ENCODE measurements around the gene LYST.

LYST gene

DNA sequence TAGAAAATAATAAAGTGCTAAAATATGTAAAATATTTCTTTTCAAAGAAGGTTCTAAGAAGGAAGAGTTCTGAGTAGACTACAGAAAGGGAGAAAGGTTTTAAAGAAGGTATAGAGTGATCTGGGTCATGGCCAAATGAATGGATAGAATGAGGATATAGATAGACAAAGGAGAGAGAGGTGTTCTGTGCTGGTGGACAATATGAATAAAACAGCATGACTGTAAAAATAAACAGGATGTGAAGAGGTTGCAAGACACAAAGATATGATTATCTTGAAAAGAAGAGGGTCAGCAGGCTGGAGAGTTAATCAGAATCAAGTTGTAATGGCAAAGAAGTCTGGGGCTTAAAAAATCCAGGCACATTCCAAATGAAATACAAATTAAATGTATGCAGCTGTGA, 130.4 kb downstream of the LYST start:
- DNase-seq (ENCODE audit: low read depth in 1 of 2, low spot score in 1 of 2) = no peak
- Histone ChIP-seq H3K27ac (replicated peaks) (peak overlapping the region; percentile 9; the same call in 1 of the 2 replicates), H3K4me3 (replicated peaks; ENCODE audit: insufficient read depth, low read length) (no peak overlapping the region), H3K27me3 (ENCODE audit: insufficient read depth, poor library complexity, severe bottlenecking) (no peaks in the 10 kb centered on the region)
- no peak for TF ChIP-seq POLR2AphosphoS5 (IDR thresholded peaks at IDR 0.05; ENCODE audit: low read depth)
- TF ChIP-seq SPI1 (IDR thresholded peaks at IDR 0.05; ENCODE audit: borderline replicate concordance, low read depth) = no peak
- TF ChIP-seq GABPA (IDR thresholded peaks at IDR 0.05; ENCODE audit: low read depth) = no peak
- TF ChIP-seq, protein P1, sequence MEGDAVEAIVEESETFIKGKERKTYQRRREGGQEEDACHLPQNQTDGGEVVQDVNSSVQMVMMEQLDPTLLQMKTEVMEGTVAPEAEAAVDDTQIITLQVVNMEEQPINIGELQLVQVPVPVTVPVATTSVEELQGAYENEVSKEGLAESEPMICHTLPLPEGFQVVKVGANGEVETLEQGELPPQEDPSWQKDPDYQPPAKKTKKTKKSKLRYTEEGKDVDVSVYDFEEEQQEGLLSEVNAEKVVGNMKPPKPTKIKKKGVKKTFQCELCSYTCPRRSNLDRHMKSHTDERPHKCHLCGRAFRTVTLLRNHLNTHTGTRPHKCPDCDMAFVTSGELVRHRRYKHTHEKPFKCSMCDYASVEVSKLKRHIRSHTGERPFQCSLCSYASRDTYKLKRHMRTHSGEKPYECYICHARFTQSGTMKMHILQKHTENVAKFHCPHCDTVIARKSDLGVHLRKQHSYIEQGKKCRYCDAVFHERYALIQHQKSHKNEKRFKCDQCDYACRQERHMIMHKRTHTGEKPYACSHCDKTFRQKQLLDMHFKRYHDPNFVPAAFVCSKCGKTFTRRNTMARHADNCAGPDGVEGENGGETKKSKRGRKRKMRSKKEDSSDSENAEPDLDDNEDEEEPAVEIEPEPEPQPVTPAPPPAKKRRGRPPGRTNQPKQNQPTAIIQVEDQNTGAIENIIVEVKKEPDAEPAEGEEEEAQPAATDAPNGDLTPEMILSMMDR (IDR thresholded peaks at IDR 0.05; ENCODE audit: insufficient read depth, low read length) = no peak
- TF ChIP-seq, protein P2, sequence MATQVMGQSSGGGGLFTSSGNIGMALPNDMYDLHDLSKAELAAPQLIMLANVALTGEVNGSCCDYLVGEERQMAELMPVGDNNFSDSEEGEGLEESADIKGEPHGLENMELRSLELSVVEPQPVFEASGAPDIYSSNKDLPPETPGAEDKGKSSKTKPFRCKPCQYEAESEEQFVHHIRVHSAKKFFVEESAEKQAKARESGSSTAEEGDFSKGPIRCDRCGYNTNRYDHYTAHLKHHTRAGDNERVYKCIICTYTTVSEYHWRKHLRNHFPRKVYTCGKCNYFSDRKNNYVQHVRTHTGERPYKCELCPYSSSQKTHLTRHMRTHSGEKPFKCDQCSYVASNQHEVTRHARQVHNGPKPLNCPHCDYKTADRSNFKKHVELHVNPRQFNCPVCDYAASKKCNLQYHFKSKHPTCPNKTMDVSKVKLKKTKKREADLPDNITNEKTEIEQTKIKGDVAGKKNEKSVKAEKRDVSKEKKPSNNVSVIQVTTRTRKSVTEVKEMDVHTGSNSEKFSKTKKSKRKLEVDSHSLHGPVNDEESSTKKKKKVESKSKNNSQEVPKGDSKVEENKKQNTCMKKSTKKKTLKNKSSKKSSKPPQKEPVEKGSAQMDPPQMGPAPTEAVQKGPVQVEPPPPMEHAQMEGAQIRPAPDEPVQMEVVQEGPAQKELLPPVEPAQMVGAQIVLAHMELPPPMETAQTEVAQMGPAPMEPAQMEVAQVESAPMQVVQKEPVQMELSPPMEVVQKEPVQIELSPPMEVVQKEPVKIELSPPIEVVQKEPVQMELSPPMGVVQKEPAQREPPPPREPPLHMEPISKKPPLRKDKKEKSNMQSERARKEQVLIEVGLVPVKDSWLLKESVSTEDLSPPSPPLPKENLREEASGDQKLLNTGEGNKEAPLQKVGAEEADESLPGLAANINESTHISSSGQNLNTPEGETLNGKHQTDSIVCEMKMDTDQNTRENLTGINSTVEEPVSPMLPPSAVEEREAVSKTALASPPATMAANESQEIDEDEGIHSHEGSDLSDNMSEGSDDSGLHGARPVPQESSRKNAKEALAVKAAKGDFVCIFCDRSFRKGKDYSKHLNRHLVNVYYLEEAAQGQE (IDR thresholded peaks at IDR 0.05; ENCODE audit: insufficient replicate concordance, low read depth) = no peak

DNA sequence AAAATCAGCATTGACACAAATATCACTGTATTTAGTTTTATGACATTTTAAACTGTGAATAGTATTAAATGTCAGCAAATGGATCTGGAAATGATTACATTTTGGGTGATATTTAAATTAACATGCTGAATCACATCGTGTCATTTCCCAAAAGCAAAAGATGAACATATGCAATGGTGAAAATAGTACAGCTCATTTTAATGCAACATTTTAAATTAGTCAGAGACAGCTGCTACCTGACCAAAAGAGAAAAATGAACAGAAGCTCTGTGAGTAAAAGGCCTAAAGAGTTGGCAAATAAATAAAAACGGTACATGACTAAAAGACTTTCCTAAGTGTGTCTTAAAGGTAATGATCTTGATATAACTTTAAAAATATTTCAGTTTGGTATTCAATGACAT, 131.1 kb downstream of the LYST start:
- Histone ChIP-seq H3K4me3 (replicated peaks; ENCODE audit: insufficient read depth, low read length) (no peak overlapping the region), H3K27me3 (ENCODE audit: insufficient read depth, poor library complexity, severe bottlenecking) (no peaks in the 10 kb centered on the region), H3K27ac (replicated peaks) (no peak overlapping the region)
- TF ChIP-seq, protein P2 (IDR thresholded peaks at IDR 0.05; ENCODE audit: insufficient replicate concordance, low read depth) = no peak
- TF ChIP-seq, protein P1 (IDR thresholded peaks at IDR 0.05; ENCODE audit: insufficient read depth, low read length) = no peak
- TF ChIP-seq POLR2AphosphoS5 (IDR thresholded peaks at IDR 0.05; ENCODE audit: low read depth) = no peak
- TF ChIP-seq GABPA (IDR thresholded peaks at IDR 0.05; ENCODE audit: low read depth) = no peak
- no peak for TF ChIP-seq SPI1 (IDR thresholded peaks at IDR 0.05; ENCODE audit: borderline replicate concordance, low read depth)
- no peak for DNase-seq (ENCODE audit: low read depth in 1 of 2, low spot score in 1 of 2)

DNA sequence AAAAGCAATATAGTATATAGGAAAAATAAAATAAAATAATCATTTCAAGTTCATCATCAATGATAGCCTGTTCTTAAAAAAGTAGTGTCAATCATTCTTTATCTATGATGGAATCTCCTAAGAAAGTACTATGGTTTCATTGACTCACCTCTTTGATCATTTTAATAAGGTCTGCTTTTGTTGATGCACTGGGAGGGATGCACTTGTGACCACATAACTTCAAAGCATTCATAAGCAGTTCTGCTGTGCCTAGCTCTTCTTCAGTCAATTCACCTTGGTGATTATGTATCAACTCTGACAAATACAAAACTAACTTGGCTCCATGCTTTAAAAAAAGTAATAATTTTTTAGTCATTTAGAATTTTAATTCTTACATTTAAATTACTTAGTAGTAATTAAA, 132.4 kb downstream of the LYST start:
- H3K27me3 ChIP-seq (ENCODE audit: insufficient read depth, poor library complexity, severe bottlenecking) = no peaks in the 10 kb centered on the region
- no peak for TF ChIP-seq GABPA (IDR thresholded peaks at IDR 0.05; ENCODE audit: low read depth)
- no peak for TF ChIP-seq SPI1 (IDR thresholded peaks at IDR 0.05; ENCODE audit: borderline replicate concordance, low read depth)
- no peak for TF ChIP-seq POLR2AphosphoS5 (IDR thresholded peaks at IDR 0.05; ENCODE audit: low read depth)
- TF ChIP-seq, protein P1 (IDR thresholded peaks at IDR 0.05; ENCODE audit: insufficient read depth, low read length) = no peak
- no peak overlapping the region for H3K27ac ChIP-seq (replicated peaks)
- no peak overlapping the region for H3K4me3 ChIP-seq (replicated peaks; ENCODE audit: insufficient read depth, low read length)
- no peak for DNase-seq (ENCODE audit: low read depth in 1 of 2, low spot score in 1 of 2)

DNA sequence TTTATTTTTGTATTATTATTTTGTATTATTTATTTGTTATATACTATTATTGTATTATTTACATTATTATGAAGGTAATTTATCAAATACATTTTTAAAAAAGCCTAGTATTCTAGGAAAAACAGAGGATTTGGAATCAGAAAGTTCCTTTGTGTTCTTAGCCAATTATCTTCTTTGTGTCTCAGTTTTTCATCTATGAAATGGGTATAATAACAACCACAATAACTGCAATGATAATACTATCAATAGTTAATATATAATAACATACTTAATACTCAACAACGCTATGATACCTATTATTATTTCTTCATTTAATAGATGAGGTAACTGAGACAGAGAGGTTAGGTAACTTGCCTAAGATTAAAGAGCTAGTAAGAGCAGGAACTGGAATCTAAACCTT, 136.7 kb downstream of the LYST start:
- H3K27ac ChIP-seq (replicated peaks) = no peak overlapping the region
- no peak for DNase-seq (ENCODE audit: low read depth in 1 of 2, low spot score in 1 of 2)
- no peak overlapping the region for H3K4me3 ChIP-seq (replicated peaks; ENCODE audit: insufficient read depth, low read length)
- H3K27me3 ChIP-seq (ENCODE audit: insufficient read depth, poor library complexity, severe bottlenecking) = no peaks in the 10 kb centered on the region
- no peak for TF ChIP-seq POLR2AphosphoS5 (IDR thresholded peaks at IDR 0.05; ENCODE audit: low read depth)
- TF ChIP-seq, protein P1 (IDR thresholded peaks at IDR 0.05; ENCODE audit: insufficient read depth, low read length) = no peak
- no peak for TF ChIP-seq GABPA (IDR thresholded peaks at IDR 0.05; ENCODE audit: low read depth)
- TF ChIP-seq, protein P2 (IDR thresholded peaks at IDR 0.05; ENCODE audit: insufficient replicate concordance, low read depth) = no peak
- TF ChIP-seq SPI1 (IDR thresholded peaks at IDR 0.05; ENCODE audit: borderline replicate concordance, low read depth) = no peak
